A673 (cell line): ENCODE measurements around the gene ST7.

ENCODE experiments used
- CTCF ChIP-seq: fragments of 300-800, 200-600 bp; sonication (generic); conservative IDR thresholded peaks from 2 replicates; pipeline ENCODE4 v1.5.1; 2017; ENCODE audit warnings: low read depth, mild to moderate bottlenecking, antibody characterized with exemption, low read length, moderate library complexity, mixed read lengths
- EZH2 ChIP-seq: fragments of 200-600 bp; sonication (generic); IDR thresholded peaks from 2 replicates; pipeline ENCODE4 v1.6.1; 2017; ENCODE audit warnings: borderline replicate concordance, low read depth, mild to moderate bottlenecking, mixed read lengths, antibody characterized with exemption, low read length; ENCODE audit not compliant: poor library complexity, severe bottlenecking

GRCh38 chr7:117249696-117250095 lies 296.4 kb downstream of the ST7 start:
- no peak for TF ChIP-seq CTCF
- no peak for TF ChIP-seq EZH2
